PFSK-1 (cell line): ENCODE data around the gene JAKMIP1.

Experiments
- FOXP2 ChIP-seq: optimal IDR thresholded peaks from 2 replicates; pipeline ENCODE3; 2011; ENCODE audit warnings: borderline replicate concordance, control low read depth, inconsistent platforms; ENCODE audit not compliant: insufficient read depth; ENCODE audit errors: extremely low read length, extremely low read depth
- POLR2AphosphoS5 ChIP-seq: IDR thresholded peaks from 2 replicates; pipeline ENCODE4 v1.6.1; 2012; ENCODE audit warnings: low read depth, mild to moderate bottlenecking, control low read depth, low read length, moderate library complexity
- REST ChIP-seq, 2 experiments: IDR thresholded peaks; 2 replicates each; pipeline versions ENCODE4 v1.6.1 to v1.8.0; 2011 to 2012; ENCODE audit warnings: low read depth in 2 of 2, low read length in 2 of 2, control low read depth in 1 of 2, inconsistent platforms in 1 of 2, mild to moderate bottlenecking in 1 of 2, moderate library complexity in 1 of 2; ENCODE audit not compliant: insufficient read depth in 1 of 2
- SIN3A ChIP-seq: IDR thresholded peaks from 2 replicates; pipeline ENCODE4 v1.6.1; 2012; ENCODE audit warnings: mild to moderate bottlenecking, low read length, moderate library complexity, borderline replicate concordance; ENCODE audit not compliant: insufficient read depth
- TAF1 ChIP-seq: IDR thresholded peaks from 2 replicates; pipeline ENCODE4 v1.6.1; 2012; ENCODE audit warnings: low read length, control low read depth, borderline replicate concordance; ENCODE audit not compliant: insufficient read depth

- TF ChIP-seq REST (IDR thresholded peaks at IDR 0.05; ENCODE audit: insufficient read depth in 1 of 2, low read depth in 2 of 2, low read length in 2 of 2) (no peak), SIN3A (no peak), POLR2AphosphoS5 (no peak), TAF1 (no peak), FOXP2 (no peak)
These were observed 141.0 kb downstream of the JAKMIP1 start for GRCh38 chr4:6059375-6059805.
